GM18499 (cell line): ENCODE results near the gene ZNF584.

ENCODE experiments used
- ATAC-seq: cut with Tn5 transposase; IDR thresholded peaks from one replicate; pipeline ENCODE4 v1.9.1; 2021; ENCODE audit warnings: moderate number of reproducible peaks; ENCODE audit not compliant: insufficient read depth, unreplicated experiment

The ZNF584 gene

GRCh38 chr19:58453743-58454142 lies 45.3 kb downstream of the ZNF584 start:
- no peak for ATAC-seq

GRCh38 chr19:58455306-58455705 lies 46.9 kb downstream of the ZNF584 start:
- ATAC-seq = no peak

- no peak for ATAC-seq
Observed at GRCh38 chr19:58456111-58456510, 47.7 kb downstream of the ZNF584 start.

- ATAC-seq = no peak
Observed at GRCh38 chr19:58460039-58460438, 51.6 kb downstream of the ZNF584 start.

- no peak for ATAC-seq
Observed at GRCh38 chr19:58466089-58466759, 57.8 kb downstream of the ZNF584 start.

- ATAC-seq = peak; percentile 78
Observed at GRCh38 chr19:58466760-58467589, 58.5 kb downstream of the ZNF584 start, which contains the start of gene ZNF324. Gene ZNF324, plus strand, starts transcription at chr19:58467080. Its CDS starts 2,106 bp downstream, at chr19:58469186.
